GM19240 (cell line): ENCODE measurements around the gene MED26.
"Not testable (repeated sequence)": the region's sequence is repeated elsewhere in the genome, so short reads cannot be mapped to it uniquely, and the experiment has no call there.

Experiments used
- DNase-seq: peaks from one replicate; pipeline ENCODE4 v3.0.0; 2011; ENCODE audit warnings: low spot score; ENCODE audit not compliant: insufficient read length

Gene MED26

DNA sequence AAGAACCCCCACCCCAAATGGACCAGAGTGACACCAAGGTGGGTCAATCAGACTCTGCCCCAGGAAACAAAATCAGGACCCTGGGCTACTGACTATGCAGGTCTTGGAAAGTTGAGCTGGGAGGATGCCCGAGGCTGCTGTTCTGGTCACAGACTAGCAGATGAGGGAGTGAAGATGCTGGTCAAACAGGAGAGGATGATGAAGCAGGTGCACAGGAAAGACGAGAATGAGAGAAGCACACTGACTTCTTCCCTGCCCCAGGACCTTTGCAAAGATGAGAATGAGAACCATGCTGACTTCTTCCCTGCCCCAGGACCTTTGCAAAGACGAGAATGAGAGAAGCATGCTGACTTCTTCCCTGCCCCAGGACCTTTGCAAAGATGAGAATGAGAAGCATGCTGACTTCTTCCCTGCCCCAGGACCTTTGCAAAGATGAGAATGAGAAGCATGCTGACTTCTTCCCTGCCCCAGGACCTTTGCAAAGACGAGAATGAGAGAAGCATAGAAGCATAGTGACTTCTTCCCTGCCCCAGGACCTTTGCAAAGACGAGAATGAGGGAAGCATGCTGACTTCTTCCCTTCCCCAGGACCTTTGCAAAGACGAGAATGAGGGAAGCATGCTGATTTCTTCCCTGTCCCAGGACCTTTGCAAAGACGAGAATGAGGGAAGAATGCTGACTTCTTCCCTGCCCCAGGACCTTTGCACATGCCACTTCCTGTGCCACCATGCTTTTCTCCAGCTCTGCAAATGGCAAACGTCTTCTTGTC is 23.6 kb upstream of the MED26 start:
- DNase-seq, result not testable (repeated sequence)

DNA sequence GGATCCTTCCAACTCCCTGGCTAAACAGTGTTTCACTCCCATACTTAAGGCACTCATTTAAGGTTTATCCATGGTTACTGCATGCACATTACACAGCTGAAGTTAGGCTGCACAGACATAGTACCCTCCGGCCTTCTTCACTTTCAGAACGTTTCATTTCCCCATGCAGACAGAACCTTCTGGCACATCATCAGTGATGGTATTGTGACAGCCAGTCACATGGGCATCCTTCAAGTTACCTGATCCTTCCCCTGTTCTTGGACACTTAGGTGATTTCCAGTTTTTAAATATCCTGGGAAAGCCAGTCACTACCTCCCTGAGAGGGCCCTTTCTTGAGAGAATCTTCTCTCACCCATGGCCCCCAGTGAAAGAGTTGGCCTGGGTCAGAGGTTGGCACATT is 22.8 kb upstream of the MED26 start:
- DNase-seq, result no peak

DNA sequence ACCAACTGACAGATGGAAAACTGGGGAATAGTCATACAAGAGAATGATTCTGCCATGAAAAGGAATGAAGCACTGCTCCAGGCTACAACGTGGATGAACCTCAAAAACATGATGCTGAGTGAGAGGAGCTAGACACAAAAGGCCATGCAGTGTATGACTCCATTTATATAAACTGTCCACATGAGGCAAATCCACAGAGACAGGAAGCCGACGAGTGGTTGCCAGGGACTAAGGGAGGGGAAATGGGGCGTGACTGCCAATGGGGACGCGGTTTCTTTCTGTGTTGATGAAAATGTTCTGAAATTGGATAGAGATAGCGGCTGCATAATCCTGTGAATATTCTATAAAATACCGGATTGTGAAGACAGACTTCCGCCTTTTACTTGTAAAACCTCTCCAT is 21.7 kb upstream of the MED26 start:
- no peak for DNase-seq

DNA sequence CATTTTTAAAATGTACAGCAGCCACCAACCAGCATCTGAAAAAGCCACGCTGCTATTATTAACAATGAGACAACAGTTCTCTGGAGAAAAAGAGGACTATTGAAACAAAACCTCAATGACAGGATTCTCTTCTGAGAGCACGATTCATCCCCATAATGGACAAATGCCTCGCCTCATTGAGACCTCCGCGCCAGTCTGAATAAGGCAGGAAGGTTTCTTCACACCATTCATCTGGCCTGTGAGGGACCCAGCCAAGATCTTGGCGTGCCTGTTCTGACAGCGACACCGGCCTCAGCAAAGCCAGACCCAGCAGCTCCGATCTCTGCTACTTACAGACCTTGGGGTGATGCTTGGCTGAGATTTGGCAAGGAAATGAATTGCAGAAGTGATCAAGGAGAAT is 17.1 kb upstream of the MED26 start:
- no peak for DNase-seq

DNA sequence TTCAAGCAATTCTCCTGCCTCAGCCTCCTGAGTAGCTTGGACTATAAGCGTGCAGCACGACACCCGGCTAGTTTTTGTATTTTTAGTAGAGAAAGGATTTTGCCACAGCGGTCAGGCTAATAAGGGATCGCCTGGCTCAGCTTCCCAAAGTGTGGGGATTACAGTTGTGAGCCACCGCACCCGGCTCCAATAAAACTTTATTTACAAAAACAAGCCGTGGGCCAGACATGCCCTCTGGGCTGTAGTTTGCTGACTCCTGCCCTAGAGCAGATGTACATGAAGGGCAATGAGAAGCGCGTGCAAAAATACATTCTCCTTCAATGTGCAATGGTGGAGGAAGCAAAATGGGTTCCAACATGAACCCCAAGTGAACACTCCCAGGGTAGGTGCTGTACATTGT is 13.7 kb upstream of the MED26 start:
- DNase-seq, result no peak

DNA sequence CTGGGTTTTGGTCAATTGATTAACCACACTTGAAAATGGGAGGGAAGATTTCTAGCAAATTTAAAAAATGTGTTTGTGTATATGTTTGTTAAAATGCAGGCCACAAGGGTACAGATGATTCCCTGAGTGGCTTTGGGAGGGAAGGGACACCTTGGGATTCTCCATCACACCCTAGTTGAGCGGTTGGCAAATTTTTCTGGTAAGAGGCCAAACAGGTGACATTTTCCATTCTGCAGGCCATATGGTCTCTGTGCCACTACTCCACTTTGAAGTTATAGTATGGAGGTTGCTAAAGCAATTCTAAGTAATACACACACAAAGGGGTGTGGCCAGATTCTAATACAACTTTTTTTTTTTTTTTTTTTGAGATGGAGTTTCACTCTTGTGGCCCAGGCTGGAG is 12.9 kb upstream of the MED26 start:
- no peak for DNase-seq

DNA sequence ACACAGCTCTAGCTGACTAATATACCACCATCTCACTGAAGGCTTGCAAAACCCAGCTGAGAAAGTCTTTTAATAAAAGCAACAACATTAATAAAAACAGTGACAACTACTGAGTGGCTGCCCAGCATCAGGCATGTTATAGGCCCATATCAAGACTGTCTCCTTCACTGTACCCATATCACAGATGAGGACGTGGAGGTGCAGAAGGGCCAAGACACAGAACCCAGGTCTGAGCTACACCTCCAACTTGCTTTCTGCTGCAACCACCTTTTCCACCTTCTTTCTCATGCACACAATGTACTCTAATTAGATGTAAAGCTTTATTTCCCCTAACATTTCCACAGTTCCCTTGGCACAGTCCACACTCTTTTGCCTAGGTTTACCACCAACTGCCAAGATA is 10.7 kb upstream of the MED26 start:
- DNase-seq, result no peak

DNA sequence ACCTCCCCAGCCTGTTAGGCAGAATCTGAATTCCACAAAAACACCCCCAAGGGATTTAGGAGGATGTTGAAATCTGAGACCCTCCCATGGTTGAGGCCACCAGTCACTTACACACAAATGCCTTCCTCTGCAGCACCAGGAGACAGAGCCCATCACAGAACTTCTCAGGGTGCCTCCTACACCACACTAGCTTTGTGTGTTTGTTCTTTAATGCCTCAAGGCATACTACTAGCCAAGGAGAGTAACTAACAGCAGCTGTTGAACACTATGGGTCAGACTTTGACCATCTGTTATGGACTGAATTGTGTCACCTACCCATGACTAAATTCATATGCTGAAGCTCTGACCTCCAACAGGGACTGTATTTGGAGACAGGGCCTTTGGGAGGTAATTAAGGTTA is 9.5 kb upstream of the MED26 start:
- no peak for DNase-seq

DNA sequence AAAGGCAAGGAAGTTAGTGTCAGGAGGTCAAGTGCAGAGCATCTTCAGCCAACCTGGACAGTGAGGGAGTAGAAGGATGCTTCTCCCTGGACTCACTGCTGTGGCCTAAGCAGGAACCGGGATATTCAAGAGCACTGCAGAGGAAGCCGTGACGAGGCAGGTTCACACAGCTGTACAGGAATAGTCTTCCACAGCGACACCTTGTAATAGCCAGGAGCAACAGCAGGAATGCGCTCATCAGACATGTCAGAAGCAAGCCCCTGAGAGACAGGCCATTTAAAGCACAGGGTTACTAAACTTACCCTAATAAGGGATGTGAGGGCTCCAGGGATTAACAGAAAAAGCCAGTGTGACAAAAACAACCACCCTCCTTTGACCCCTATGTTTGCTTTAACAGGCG is 3.5 kb upstream of the MED26 start:
- no peak for DNase-seq

DNA sequence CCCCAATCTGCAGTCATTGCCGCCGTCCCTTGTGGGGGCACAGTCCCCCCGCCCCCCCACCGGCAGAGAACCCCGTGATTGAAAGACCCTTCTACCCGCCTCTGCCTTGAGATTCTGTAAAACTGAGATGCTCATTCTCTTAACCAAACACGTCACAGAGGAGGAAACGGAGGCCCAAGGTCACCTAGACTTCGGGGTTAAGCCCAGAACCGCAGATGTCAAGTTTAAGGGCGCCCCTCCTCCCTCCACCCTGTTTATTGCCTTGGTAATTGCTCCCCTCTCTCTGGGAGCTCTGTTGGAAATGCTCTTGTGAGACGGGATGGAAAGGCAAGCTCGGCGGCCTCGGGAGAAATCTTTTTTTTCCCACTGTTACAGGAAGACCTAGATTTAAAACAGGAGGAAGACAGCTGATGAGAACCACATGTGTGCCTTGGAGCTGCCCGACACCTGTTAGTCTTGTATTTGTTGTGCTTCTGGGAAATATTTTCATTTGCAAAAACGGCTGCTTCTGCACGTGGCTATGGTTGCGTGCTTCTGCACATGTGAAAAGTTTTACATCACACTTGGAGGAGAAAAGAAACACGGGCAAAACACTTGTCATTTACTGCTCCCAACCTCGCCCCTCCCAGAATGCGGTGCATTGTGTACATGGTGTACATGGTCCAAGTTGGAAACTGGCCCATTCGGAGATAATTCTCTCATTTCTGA is 1.1 kb upstream of the MED26 start:
- no peak for DNase-seq

DNA sequence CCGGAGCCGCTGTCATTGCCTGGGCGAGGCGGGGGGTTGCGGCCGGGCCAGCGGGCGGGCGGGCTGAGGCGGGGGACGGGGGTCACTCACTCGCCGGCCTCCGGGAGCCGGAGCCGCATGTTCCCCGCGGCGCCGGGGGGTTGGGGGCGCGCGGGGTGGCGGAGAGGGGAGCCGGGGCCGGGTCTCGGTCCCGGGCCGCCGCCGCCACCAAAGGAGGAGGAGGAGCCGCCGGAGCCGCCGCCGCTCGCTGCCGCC is 149 bp downstream of the MED26 start:
- DNase-seq, result no peak

DNA sequence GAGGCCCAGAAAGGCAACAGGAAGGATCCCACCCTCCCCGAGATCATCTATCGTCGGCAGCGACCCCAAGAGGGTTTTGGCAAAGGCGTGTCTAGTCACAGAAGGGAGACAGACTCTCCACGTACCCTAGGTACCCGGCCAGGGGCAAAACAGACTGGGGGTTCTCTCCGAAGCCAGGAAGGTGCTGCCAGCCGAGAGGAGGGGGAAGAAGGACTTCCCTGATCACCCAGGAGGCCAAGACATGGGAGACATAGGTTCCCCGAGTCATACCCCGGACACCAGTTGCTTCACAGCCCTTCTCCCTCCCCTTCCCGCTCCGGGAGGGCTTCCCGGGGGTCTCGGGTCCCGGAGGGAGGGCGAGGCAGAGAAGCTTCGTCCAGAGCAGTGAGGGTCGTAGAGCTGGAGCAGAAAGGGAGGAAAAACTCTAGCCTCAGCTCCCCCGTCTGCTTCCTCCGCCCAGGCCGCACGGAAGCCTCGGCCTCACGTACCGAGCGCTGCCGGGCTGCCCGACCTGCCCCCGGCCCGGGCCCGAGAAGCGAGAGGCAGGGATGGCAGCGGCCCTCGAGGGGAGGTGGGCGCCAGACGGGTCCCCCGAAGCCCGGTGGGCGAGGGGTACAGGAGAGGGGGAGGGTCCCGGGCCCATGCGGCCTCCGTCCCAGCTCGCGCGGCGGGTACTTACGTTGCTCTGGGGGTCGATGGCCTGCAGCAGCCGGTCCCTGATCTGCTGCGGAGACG is 644 bp downstream of the MED26 start:
- no peak for DNase-seq

DNA sequence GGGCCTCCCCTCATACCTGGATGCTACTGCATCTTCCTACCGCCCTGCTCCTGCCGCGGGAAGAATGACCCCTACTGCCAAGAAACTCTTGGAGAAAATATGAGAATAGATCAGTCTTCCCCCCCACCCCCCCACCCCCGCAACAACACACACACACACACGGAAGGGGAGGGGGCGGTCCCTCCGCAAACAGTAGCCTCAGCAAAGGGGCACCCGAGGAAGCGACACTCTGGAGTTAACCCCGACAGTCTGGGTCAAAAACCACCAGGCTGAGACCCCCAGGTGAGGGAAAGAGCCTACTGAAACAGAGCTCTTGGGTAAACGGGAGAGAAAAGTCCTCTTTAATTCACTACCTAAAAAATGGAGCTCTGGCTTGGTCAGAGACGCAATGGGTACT is 1.2 kb downstream of the MED26 start:
- no peak for DNase-seq

DNA sequence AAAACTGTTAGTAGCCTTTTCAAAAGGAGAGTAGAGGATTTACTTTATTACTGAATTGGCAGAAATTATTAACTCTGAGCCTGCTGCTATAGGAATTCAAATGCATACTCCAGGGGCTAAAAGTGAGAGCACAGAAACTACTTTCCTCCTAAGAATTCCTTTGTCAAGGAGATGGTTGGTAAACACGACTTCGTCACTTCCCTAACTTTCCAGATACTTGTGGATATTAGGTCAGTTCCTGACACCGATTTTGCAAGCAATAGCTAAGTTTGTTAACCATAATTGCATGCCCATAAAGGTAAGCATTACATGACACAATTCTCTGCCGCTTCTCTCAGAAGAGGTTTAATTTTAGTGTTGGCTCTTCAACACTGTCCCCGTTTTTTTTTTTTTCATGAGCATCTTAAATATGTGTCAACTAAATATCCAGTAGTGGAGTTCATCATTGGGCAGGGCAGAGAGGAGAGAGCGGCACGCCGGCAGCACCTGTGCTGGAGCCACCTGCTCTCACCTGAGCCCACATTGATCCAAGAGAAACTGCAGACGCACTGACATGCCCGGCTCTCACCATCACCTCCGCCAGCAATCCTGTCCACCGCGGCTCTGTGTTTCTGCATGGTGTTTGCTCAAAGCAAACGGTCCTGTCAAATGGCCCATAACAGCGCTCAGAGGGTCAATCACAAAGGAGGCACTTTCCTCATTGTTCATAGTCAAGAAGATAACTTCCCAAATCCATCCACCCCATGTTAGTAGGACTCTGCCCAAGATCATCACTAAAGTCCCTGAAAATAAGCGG is 2.6 kb downstream of the MED26 start:
- DNase-seq, result no peak

DNA sequence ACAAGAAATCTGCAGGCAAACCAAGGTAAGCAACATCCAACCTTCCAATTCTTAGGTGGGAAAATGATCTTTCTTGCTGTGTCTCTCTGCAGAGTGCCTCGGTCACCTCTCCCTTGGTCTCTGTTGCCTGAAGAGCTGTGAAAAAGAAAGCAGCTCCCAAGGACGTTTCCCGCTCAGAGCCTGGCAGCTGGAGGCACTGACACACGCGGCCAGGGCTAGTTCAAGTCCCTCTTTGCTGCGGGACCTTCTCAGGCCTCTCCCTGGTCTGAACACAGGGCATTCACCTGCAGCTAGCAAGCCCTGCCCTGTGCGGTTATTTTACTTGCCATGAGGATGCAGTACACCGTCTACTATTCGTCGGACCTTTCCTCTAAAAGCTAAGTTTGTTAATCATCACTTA is 3.8 kb downstream of the MED26 start:
- no peak for DNase-seq

DNA sequence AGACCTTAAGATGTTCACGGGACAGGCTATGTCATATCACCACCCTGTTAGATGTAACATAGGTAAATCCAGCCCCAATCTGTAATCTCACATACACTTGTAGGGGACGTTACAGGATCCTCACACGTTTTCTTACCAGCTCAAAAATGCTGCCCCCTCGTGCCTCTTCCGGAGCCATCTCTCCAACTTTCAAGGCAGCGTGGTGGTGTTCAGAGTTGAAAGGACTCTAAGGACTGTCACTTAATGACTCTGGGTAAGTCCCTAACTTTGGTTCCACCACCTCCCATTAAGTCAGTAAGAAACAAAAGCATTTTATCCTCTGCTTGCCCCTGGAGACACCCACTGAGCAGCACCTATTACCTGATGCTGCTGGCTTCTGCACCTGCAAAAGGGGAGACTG is 4.4 kb downstream of the MED26 start:
- no peak for DNase-seq

DNA sequence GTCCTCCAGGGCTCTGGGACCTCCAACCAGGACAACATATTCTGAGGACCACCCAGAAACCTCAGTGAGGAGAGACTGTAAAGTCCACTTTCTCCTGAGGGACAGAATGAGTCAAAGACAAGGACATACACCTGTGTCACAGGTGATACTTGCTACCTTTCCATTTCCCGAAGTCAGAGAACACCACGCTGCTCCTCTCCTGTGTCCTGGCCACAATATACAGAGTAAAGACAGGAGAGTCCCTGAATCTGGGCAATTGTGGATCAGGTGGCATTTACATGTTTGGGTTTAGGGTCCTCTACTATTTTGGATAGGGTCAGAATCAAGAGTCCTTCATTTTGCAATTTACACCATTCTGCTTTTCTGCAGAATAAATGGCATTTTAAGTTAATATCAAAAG is 4.9 kb downstream of the MED26 start:
- DNase-seq, result no peak

DNA sequence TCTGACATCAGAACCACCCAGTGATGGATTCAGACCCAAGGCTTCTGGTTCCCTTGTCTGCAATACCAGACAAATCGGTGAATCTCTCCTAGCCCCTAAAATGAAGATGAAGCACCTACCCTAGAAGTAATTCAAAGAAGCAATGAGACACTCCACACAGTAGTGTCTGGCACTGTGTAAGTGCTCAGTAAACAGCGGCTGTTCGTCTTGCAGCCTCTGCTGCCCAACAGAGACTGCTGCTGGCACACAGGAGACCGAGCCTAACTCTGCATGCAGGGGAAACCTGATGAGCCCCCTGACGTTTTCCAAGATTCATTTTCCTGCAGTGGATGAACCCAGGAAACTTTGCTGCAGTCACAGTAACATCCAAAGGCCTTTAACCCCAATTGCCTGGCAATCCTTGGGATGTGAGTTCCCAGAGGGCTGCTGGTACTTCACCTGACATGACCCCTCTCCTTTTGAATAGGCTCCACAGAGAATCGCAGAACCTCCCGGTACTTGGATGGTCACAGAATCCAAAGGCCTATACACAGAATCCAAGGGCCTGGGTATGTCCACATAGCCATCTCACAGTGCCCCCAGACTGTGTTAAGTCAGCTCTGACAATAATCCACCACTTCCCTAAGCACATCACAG is 6.7 kb downstream of the MED26 start:
- DNase-seq, result no peak

DNA sequence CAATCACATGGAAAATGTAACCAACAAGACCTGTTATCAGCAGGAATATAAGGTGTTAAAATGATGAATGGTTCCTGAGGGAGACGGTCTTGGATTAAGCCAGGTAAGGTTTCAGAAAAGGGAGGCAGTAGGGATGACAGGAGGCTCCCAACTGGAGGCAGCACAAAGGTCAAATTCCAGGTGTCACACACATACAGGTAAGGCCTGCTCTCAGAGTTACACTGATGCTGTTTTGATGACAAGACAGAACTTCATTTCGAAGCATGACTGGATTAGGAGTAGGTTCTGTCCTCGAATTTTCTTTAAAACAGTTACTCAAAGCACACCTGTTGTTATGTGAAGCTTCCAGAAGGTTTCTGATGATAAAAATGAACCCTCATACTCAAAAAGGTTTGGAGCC is 7.4 kb downstream of the MED26 start:
- DNase-seq, result no peak

DNA sequence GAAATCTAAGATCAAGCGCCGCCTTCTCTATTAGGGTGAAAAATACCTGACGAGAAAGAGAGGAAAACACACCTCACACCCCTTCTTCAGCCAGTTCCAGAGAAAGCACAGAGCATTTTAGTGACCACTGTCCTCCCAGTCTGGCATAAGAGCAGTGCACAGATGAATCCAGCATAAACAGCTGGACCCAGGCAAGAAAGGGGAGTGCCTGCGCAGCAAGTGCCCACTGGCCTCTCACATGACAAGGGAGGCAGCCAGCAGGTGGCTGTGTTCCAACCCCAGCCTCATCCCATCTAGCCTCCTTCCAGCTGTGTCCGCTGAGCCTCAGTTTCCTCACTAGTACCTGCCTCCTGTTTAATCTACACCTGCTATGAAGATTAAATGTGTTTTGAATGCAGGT is 8.0 kb downstream of the MED26 start:
- no peak for DNase-seq

DNA sequence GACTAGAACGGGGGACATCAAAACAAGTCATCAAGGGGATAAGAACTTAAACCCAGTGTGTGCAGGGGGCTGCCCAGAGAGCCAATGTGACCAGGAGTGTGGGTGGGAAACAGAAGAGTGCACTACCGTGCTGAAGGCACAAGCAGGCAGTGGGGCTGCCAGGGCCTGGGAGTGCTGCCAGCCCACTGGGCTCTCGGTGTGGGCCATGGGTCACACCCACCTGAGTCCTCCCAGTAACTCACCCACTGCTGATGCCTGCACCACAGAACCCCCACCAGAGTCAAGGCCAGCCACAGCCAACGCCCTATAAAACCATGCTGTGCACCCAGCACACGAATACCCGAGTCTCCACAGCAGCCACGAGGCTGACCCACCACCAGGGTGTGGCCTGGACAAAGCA is 8.5 kb downstream of the MED26 start:
- no peak for DNase-seq

DNA sequence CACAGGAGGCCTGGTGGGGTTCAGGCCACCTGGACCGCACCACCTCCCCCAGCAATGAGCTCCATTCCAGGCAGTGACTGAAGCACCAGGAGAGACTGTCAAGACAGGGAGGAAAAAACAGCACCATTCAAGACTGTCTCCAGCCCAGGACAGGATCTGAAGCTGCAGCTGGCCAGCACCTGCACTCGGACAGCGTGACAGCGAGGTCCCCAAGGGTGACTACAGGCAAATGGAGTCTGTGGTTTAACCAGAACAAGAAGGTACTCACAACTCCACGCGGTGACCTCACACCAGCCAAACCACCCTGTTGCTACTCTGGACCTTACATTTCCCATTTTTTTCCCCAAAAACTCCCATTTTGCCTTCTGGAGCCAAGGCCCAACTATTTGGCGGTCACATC is 9.8 kb downstream of the MED26 start:
- no peak for DNase-seq
